Endometrium (tissue), 2 donors: ENCODE measurements around the gene GZMH.
"Not testable (repeated sequence)": the region's sequence is repeated elsewhere in the genome, so short reads cannot be mapped to it uniquely, and the experiment has no call there.

ENCODE experiments used
- FAIRE-seq: peaks from 2 replicates; lab custom pipeline; 2012; peaks lifted over from hg19 to GRCh38; lab: Jason Lieb, UNC
- donor health status: control.
- donor health status: control.

Gene GZMH

GRCh38 chr14:24595073-24595808, 14.2 kb downstream of the GZMH start:
- no peak for FAIRE-seq

- FAIRE-seq = not testable (repeated sequence)
Measured at GRCh38 chr14:24591004-24591403, 18.5 kb downstream of the GZMH start.

GRCh38 chr14:24584402-24584801, 25.1 kb downstream of the GZMH start:
- not testable (repeated sequence) for FAIRE-seq

- FAIRE-seq = no peak
Measured at GRCh38 chr14:24578558-24578957, 30.9 kb downstream of the GZMH start.

- no peak for FAIRE-seq
Measured at GRCh38 chr14:24576771-24577170, 32.7 kb downstream of the GZMH start.

- no peak for FAIRE-seq
Measured at GRCh38 chr14:24576182-24576581, 33.3 kb downstream of the GZMH start, which contains the start of gene CTSG. Gene CTSG (minus strand): TSS chr14:24576250. CDS start chr14:24576223, 27 bp downstream.

- no peak for FAIRE-seq
Measured at GRCh38 chr14:24574206-24574774, 35.2 kb downstream of the GZMH start.

GRCh38 chr14:24566318-24566717, 43.2 kb downstream of the GZMH start:
- no peak for FAIRE-seq

GRCh38 chr14:24565766-24566165, 43.7 kb downstream of the GZMH start:
- no peak for FAIRE-seq

- FAIRE-seq = no peak
Measured at GRCh38 chr14:24563505-24563904, 46.0 kb downstream of the GZMH start.

- FAIRE-seq = no peak
Measured at GRCh38 chr14:24556756-24557155, 52.7 kb downstream of the GZMH start.
